Muscle layer of duodenum (tissue), 2 donors: ENCODE results near the gene SLC25A47.
A peak's percentile ranks its signal among the peaks of the same experiment; 100 is the strongest.
"Not testable (repeated sequence)": the region's sequence is repeated elsewhere in the genome, so short reads cannot be mapped to it uniquely, and the experiment has no call there.

Experiments
- H3K27ac ChIP-seq: one replicate; pipeline ENCODE4 v1.7.0; 2013; ENCODE audit warnings: mild to moderate bottlenecking, low read length
- H3K27me3 ChIP-seq: one replicate; pipeline ENCODE4 v1.7.0; 2013; ENCODE audit warnings: low read depth, mild to moderate bottlenecking, control low read depth, low read length
- H3K36me3 ChIP-seq, 2 donors: one replicate each; pipeline ENCODE4 v1.7.0; 2013; ENCODE audit warnings: low read length in 2 of 2, control low read depth in 1 of 2, mild to moderate bottlenecking in 1 of 2; ENCODE audit not compliant: insufficient read depth in 2 of 2, control insufficient read depth in 1 of 2
- H3K4me1 ChIP-seq, 2 donors: one replicate each; pipeline ENCODE4 v1.7.0; 2013; ENCODE audit warnings: low read length in 2 of 2, mild to moderate bottlenecking in 2 of 2, control low read depth in 1 of 2, moderate library complexity in 1 of 2; ENCODE audit not compliant: insufficient read depth in 2 of 2, control insufficient read depth in 1 of 2
- H3K4me3 ChIP-seq, 2 donors: one replicate each; pipeline ENCODE4 v1.7.0; 2013; ENCODE audit warnings: low read length in 2 of 2, low read depth in 1 of 2, mild to moderate bottlenecking in 1 of 2
- H3K9me3 ChIP-seq, 2 donors: one replicate each; pipeline ENCODE4 v1.7.0; 2013; ENCODE audit warnings: low read length in 2 of 2, control low read depth in 1 of 2, mild to moderate bottlenecking in 1 of 2; ENCODE audit not compliant: control insufficient read depth in 1 of 2
- donor health status: healthy.

The SLC25A47 gene

DNA sequence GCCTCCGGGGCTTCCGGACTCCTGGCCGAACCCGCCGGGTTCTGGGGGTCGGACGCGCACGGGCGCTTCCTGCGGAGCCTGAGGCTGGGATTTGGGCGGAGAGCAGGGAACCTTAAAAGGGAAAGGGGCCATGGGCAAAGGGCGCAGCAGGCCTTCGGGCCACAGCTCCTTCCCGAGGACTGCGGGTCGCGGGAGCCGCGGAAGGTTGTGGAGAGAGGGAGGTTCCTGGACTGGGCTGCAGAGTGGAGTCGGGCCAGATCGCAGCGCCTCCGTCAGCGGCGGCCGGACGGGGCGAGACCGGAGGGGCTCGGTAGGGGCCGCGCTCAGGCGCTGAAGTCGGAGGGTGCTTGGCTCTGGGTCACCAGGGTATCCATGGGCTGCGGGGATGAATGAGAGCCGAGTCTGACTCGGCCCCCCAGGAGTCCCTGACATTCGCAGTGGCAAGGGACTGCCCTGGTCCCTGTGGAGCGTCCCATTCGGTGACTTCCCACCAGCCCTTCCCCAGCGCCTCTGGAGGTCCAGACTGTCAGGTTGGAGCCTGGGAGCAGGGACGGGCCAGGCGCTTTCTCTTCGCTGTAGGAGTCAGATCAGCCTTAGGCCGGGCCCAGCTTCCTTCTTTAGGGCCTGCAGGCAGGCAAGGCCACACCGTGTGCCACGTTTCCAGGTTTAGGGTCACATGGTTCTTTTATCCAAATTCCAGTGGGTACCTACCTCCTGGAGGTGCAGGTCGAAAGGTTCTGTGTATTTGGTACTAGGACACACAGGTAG lies 16.0 kb upstream of the SLC25A47 start:
- H3K27me3 ChIP-seq, result no peaks in the 10 kb centered on the region
- peak overlapping the region; percentile 60 for H3K27ac ChIP-seq
- H3K36me3 ChIP-seq, result no peaks in the 10 kb centered on the region
- H3K4me3 ChIP-seq, result peak overlapping the region; percentile 60 to 88
- H3K4me1 ChIP-seq, result peaks cover 8 to 17% of the 10 kb centered on the region in 2 donors
- H3K9me3 ChIP-seq, result no peaks in the 10 kb centered on the region

DNA sequence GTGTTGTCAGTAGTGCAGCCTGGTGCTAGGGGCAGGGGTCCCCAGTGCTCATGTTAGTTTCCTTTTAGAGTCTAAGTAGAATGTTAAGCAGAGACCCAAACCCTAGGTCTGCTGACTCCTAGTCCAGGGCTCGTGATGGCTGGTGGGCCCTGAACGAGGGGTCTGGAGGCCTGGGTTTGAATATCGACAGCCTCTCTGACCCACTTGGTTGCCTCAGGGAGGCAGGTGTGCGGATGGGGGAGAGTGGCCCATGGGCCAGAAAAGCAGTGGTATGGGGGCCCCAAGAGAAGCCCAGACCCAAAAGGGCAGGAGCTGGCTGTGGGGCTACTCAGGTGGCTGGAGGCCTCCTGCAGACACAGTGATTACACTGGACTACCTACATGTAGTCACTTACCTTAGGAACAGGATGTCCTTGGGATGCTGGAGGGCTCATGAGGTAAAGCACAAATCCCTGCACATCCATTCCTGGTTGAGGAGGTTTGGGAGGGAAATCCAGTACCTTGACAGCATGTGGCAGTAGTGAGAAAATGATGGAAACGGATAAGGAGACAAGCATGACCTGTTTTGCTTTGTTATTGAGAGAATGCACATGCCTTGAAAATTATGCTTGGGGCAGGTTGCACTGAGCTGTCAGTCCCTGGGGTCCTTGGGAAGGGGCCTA lies 15.2 kb upstream of the SLC25A47 start:
- H3K4me3 ChIP-seq, result peak overlapping the region in 1 of 2 donors; percentile 60
- H3K4me1 ChIP-seq, result peaks cover 8 to 17% of the 10 kb centered on the region in 2 donors
- H3K27ac ChIP-seq, result no peak overlapping the region
- no peaks in the 10 kb centered on the region for H3K9me3 ChIP-seq
- no peaks in the 10 kb centered on the region for H3K27me3 ChIP-seq
- no peaks in the 10 kb centered on the region for H3K36me3 ChIP-seq

DNA sequence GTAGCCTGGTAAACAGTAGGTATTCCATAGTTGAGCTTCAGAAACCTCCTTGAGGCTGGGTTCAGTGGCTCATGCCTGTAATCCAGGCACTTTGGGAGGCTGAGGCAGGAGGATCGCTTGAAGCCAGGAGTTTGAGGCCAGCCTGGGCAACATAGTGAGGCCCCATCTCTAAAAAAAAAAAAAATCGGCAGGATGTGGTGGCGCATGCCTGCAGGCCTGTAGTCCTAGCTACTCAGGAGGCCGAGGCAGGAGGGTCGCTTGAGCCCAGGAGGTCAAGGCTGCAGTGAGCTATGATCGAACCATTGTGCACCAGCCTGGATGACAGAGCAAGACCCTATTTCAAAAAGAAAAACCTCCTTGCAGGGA lies 14.7 kb upstream of the SLC25A47 start:
- not testable (repeated sequence) for H3K9me3 ChIP-seq, H3K27ac ChIP-seq, H3K36me3 ChIP-seq, H3K4me3 ChIP-seq, H3K27me3 ChIP-seq
- peaks cover 8 to 17% of the 10 kb centered on the region in 2 donors for H3K4me1 ChIP-seq

DNA sequence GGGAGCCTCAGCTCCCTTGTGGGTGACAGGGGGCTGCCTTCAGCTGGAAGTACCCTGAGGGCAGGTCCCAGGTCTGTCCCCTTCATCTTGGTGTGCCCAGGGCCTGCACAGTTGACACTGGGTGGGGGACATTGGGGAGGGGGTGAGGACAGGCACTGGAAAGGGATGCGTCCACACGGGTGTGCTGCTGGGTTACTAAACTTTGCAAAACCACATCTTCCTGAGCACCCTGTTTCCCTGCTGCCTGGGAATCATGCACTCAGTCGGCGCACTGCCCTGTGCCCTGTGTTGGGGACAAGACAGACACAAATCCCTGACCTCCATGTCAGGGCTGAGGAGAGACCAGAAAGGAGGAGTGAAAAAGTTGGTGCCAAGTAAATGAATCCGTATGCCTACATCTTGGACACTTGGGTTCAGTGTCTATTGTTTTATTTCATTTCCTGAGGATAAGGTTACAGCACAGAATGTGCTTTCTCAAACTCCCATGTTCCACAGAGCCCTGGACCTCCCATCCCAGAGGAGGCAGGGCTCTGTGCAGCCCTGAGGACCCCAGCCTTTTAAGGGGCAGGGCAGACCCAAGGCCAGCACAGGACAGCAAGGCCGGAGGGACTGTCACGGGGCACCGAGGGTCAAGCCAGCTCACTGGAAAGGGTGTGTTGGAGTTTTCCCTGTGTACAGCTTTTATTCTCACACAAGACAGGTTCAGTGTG lies 14.0 kb upstream of the SLC25A47 start:
- no peak overlapping the region for H3K27ac ChIP-seq
- no peaks in the 10 kb centered on the region for H3K9me3 ChIP-seq
- no peaks in the 10 kb centered on the region for H3K36me3 ChIP-seq
- no peak overlapping the region for H3K4me3 ChIP-seq
- H3K27me3 ChIP-seq, result no peaks in the 10 kb centered on the region
- peaks cover 8 to 16% of the 10 kb centered on the region in 2 donors for H3K4me1 ChIP-seq

DNA sequence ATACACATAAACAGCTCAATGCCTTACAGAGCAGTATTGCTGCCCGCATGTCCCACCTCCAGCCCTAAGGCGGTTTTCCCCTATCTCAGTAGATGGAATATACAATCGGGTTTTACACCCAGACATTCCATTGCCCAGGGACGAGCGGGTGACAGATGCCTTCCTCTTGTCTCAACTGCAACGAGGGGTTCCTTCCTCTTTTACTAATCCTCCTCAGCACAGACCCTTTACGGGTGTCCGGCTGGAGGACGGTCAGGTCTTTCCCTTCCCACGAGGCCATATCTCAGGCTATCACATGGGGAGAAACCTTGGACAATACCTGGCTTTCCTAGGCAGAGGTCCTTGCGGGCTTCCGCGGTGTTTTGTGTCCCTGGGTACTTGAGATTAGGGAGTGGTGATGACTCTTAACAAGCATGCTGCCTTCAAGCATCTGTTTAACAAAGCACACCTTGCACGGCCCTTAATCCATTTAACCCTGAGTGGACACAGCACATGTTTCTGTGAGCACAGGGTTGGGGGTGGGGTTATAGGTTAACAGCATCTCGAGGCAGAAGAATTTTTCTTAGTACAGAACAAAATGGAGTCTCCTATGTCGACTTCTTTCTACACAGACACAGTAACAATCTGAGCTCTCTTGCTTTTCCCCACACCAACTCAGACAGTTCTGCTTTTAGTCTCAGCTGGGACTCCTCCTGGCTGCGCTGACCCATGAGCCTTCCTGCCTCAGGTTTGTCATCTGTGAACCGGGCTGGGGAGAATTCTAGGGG lies 10.8 kb upstream of the SLC25A47 start:
- not testable (repeated sequence) for H3K36me3 ChIP-seq, H3K9me3 ChIP-seq, H3K27me3 ChIP-seq, H3K4me1 ChIP-seq, H3K4me3 ChIP-seq, H3K27ac ChIP-seq

DNA sequence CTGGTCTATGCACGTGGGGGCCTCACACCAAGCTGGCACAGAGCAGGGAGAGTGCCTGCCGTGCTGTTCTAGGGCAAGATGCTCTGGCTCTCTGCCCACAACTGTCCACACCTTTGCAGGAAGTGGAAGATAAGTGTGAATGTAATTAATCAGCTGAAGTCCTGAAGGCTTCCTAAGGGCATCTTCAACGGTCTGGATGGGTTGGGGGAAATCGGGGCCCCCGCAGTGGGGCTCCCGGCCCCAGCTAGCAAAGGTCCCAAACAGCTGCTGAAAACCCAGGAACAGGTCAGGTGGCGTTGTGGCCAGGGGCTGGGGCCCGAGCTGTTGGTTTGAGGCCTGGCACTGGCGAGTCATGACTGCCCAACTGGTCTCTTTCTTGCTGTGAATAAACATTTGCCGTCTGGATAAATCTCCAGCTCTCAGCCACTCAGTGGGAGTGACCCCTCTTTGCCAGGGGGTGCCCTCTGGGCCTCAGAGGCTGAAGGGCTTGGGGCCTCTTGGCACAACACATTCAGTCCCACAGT lies 10.2 kb upstream of the SLC25A47 start:
- Histone ChIP-seq H3K27ac (no peak overlapping the region), H3K27me3 (no peaks in the 10 kb centered on the region), H3K36me3 (no peaks in the 10 kb centered on the region), H3K9me3 (no peaks in the 10 kb centered on the region), H3K4me1 (peaks cover 1 to 6% of the 10 kb centered on the region in 2 donors), H3K4me3 (no peak overlapping the region)

DNA sequence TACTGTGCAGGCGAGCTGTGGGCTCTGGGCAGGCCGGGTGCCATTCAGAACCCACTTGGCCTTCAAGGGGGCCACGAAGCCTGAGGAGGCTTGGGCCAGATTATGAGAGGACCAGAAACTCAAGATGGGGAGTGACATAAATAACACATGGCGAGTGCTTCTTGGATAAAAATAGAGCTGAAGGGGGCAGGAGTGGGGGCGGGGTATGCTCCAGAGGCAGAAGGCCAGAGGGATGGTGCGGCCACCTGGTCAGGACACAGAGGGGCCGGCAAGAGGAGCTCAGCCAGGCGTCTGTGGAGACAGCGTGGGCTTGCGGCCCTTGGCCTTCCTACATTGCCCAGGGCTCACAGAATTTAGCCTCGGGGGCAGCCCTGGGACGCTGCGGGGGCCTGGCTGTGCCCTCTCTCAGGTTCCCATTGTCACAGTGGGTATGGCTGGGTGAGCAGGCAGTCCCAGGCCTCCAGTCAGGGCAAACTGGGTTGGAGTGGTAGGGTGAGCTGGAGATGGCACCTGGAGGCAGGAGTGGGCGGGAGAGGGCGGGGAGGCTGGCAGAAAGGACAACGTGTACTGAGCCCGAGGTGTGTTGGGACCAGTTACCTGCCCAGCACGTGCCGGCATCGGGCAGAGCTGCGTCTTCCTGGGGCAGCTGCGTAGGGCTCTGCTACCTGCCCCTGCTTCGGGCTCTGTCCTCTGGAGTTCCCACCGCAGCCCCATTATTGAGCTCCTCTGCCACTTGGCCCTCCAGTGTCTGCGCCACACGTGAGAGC lies 9.5 kb upstream of the SLC25A47 start:
- Histone ChIP-seq H3K4me1 (peaks cover 0 to 7% of the 10 kb centered on the region in 2 donors), H3K27ac (no peak overlapping the region), H3K4me3 (no peak overlapping the region), H3K27me3 (no peaks in the 10 kb centered on the region), H3K9me3 (no peaks in the 10 kb centered on the region), H3K36me3 (no peaks in the 10 kb centered on the region)

DNA sequence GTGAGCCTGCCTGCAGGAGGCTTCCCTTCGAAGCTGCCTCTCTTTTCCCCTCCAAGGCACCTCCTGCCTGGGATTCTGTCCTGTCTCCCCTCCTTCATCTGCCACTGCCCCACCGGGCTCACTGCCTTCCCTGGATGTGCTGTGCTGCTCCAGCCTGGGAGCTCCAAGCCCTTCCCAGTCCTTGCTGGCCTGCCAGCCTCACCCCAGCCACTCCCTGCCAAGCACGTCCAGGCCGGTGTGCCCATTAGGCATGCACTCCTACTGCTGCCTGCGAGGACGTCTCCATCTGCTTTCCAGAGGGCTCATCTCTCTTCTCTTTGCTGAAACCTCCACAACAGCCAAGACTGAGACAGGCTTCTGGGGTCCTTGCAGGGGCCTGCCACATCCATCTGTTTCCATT lies 8.4 kb upstream of the SLC25A47 start:
- Histone ChIP-seq H3K27ac (no peak overlapping the region), H3K36me3 (no peaks in the 10 kb centered on the region), H3K4me1 (peaks cover 0 to 7% of the 10 kb centered on the region in 2 donors), H3K9me3 (no peaks in the 10 kb centered on the region), H3K4me3 (no peak overlapping the region), H3K27me3 (no peaks in the 10 kb centered on the region)

DNA sequence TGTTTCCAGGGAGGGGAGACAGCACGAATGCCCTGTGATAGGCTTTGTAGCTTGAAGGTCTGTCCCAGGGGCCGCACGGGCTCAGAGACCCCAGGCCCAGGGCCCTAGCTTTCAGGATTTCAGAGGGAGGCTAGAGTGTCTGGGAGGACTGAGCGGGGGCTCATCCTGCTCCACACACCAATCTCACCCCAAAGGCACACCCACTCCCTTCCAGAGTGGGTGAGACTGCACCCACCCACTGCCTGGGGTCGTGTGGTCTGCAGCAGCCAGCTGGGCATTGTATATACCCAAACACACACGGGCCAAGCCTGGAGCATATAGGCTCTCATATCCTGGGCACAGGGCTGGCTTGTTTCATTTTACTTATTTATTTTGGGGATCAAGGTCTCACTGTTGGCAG lies 5.8 kb upstream of the SLC25A47 start:
- Histone ChIP-seq H3K27me3 (no peaks in the 10 kb centered on the region), H3K4me3 (peak overlapping the region in 1 of 2 donors; percentile 54), H3K27ac (no peak overlapping the region)

DNA sequence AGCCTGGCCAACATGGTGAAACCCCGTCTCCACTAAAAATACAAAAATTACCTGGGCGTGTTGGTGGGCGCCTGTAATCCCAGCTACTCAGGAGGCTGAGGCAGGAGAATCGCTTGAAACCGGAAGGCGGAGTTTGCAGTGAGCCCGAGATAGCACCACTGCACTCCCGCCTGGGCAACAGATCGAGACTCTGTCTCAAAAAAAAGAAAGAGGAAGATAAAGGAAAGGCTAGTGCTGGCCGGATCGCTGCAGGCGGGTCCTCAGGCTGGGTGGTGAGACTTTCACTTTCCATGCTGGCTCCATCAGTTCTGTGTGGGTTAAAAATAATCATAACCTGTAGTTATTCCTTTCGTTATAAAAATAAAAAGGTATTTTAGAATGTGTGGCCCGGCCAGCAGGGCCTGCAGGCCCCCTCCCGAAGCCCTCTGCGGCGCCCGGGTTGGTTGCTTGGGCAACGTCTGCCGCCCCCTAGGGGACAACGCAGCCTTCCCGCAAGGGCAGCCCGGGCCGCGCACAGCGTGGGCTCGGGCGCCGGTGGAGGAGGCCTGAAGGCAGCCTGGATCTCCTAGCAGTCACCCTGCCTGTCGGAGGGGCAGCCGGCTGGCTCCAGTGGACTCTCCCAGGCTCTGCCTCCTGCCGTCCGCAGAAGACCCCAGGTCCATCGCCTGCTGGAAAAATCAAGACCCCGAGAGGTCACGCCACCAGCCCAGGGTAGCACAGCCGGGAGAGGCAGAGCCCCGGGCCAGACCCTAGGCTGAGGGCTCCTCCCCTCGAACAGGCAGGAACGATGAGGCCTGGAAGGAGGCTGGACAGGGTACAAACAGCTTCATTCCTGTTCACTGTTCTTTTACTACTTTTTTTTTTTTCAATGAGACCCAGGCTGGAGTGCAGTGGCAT lies 5.0 kb upstream of the SLC25A47 start:
- Histone ChIP-seq H3K4me3 (peak overlapping the region; percentile 53 to 54), H3K4me1 (peaks cover 3 to 7% of the 10 kb centered on the region in 2 donors), H3K27ac (no peak overlapping the region), H3K36me3 (no peaks in the 10 kb centered on the region), H3K27me3 (no peaks in the 10 kb centered on the region), H3K9me3 (no peaks in the 10 kb centered on the region)

More for the DNA sequence above, 5.8 kb upstream of the SLC25A47 start:
- Histone ChIP-seq H3K36me3 (no peaks in the 10 kb centered on the region), H3K4me1 (peaks cover 3 to 7% of the 10 kb centered on the region in 2 donors), H3K9me3 (no peaks in the 10 kb centered on the region)
